NCI-H345 (cell line): ENCODE results near the gene TMEFF1.

ENCODE experiments used
- DNase-seq: peaks from one replicate; lab custom pipeline; 2025; lab: John Stamatoyannopoulos, UW

The TMEFF1 gene

DNA sequence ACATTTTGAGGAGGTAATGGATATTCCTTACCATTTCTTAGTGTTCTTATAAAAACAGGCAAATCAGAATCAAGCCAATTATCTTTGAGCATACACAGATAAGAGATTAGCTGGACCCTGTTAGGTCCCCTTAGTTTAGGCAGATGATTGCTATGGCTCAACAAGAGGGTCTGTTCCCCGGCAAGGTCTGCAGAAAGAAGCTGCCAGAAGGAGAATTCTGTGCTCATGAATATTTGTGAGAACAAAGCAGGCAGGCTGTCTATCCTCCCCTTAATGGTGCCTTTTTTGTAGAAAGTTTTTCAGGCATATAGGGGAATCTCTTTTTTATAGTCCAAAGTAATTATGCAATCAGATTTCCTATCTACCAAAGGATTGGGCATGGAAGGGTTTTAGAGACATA is 132.5 kb downstream of the TMEFF1 start:
- no peak for DNase-seq

DNA sequence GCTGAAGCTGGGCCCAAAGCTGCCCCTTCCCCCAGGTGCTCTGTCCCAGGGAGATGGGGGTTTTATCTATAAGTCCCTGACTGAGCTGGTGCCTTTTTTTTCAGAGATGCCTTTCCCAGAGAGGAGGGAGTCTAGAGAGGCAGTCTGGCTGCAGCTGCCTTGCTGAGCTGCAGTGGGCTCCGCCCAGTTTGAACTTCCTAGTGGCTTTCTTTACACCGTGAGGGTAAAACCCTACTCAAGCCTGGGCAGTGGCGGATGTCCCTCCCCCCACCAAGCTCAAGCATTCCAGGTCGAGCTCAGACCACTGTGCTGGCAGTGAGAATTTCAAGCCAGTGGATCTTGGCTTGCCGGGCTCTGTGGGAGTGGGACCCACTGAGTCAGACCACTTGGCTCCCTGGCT is 146.2 kb downstream of the TMEFF1 start:
- no peak for DNase-seq

DNA sequence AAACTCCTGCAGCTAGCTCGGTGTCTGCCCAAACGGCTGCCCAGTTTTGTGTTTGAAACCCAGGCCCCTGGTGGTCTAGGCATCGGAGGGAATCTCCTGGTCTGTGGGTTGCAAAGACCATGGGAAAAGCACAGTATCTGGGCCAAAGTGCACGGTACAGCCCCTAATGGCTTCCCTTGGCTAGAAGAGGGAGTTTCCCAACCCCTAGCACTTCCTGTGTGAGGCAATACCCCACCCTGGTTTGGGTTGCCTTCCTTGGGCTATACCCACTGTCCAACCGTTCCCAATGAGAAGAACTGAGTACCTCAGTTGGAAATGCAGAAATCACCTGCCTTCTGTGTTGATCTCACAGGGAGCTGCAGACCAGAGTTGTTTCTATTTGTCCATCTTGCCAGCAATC is 146.7 kb downstream of the TMEFF1 start:
- DNase-seq, result no peak

- no peak for DNase-seq
These were observed 151.0 kb downstream of the TMEFF1 start for GRCh38 chr9:100623969-100624368.

DNA sequence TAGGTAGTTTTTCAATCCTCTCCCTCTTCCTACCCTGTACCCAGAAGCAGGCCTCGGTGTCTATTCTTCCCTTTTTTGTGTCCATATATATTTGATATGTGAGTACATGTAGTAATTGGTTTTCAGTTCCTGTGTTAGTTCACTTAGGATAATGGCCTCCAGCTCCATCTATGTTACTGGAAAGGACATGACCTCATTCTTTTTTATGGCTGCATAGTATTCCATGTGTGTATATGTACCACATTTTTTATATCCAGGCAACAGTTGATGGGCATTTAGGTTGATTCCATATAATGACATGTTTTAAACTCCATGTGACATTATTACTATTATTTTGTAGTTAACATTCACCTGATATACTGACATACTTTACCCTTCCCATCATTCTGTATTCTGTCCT is 154.0 kb downstream of the TMEFF1 start:
- no peak for DNase-seq
